ENCODE results near the gene TSG101. TPM values are rescaled to one million over a fixed set of nuclear protein-coding genes. Genes with fewer than 3 reads are reported as not detected.

TSG101 gene
- total RNA-seq, 1 donor from 2014 or later = 54.4 TPM

DNA sequence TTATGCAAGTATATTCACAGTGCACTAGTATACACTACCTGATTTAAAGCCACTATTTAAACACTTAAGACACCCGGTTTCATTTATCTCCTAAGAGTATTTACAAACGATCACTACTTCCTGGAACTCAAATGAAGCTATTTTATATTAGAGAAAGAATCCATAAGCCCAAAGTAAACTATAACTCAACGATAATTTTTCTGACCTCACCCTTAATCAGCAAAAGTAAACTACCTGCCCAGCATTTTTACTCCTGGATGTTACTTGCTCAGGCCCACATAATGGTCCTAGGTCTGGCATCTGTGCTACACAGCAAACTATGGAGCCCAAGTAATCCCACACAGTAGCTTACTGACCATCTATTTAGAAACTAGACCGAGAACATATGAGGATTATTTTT lies 33.4 kb downstream of the TSG101 start:
- Mint-ChIP-seq H3K4me1 (ENCODE audit: unreplicated experiment) (peaks cover 16% of the 10 kb centered on the region), H3K27ac (peak overlapping the region; percentile 14), H3K9me3 (no peaks in the 10 kb centered on the region), H3K27me3 (no peaks in the 10 kb centered on the region), H3K4me3 (no peak overlapping the region), H3K36me3 (peaks cover 18% of the 10 kb centered on the region)
- TF ChIP-seq, protein P1, sequence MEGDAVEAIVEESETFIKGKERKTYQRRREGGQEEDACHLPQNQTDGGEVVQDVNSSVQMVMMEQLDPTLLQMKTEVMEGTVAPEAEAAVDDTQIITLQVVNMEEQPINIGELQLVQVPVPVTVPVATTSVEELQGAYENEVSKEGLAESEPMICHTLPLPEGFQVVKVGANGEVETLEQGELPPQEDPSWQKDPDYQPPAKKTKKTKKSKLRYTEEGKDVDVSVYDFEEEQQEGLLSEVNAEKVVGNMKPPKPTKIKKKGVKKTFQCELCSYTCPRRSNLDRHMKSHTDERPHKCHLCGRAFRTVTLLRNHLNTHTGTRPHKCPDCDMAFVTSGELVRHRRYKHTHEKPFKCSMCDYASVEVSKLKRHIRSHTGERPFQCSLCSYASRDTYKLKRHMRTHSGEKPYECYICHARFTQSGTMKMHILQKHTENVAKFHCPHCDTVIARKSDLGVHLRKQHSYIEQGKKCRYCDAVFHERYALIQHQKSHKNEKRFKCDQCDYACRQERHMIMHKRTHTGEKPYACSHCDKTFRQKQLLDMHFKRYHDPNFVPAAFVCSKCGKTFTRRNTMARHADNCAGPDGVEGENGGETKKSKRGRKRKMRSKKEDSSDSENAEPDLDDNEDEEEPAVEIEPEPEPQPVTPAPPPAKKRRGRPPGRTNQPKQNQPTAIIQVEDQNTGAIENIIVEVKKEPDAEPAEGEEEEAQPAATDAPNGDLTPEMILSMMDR (conservative IDR thresholded peaks at IDR 0.05) = no peak
- no peak for DNase-seq (ENCODE audit: extremely low spot score, unreplicated experiment)

DNA sequence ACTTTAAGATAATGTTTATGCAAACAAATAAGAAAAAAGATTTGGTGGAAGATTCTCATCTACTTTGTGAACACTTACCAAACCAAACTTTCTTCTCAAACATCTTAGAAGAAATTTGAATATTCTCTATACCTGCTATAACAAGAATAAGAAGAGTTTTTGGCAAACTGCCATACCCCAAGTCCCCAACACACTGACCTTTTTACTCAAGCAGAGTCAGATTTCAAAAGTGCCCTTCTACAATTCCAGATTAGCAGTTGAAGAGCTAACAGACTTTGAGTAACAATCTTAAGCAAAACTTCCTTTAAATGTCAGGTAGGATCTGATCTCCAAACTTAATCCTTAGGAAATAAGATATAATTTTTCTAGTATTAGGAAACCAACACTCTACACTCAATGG lies 33.9 kb downstream of the TSG101 start:
- no peak for DNase-seq (ENCODE audit: extremely low spot score, unreplicated experiment)

DNA sequence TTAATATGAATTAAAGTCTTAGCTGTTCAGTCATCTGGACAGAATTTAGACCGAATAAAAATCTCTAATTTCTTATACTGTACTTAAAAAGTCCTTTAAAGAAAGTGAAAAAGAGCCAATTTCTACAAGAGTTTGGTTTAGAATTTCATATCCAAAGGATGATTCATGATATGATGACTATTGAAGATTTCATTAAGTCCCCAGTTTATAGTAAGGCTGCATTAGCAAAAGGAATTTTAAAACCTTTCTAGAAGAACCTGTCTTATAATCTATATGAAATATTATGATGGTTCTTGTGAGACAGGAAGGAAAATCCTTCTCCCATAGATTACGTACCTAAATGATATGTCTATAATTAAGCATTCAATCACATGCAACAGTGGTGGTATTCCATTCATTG lies 34.8 kb downstream of the TSG101 start:
- Mint-ChIP-seq H3K27me3 (no peaks in the 10 kb centered on the region), H3K4me3 (no peak overlapping the region), H3K27ac (no peak overlapping the region), H3K9me3 (no peaks in the 10 kb centered on the region), H3K4me1 (ENCODE audit: unreplicated experiment) (peaks cover 16% of the 10 kb centered on the region), H3K36me3 (peaks cover 19% of the 10 kb centered on the region)
- DNase-seq (ENCODE audit: extremely low spot score, unreplicated experiment) = no peak
- TF ChIP-seq, protein P1 (conservative IDR thresholded peaks at IDR 0.05) = no peak

More for the DNA sequence above, 33.9 kb downstream of the TSG101 start:
- H3K4me3 Mint-ChIP-seq = no peak overlapping the region
- no peaks in the 10 kb centered on the region for H3K27me3 Mint-ChIP-seq
- TF ChIP-seq, protein P1 (conservative IDR thresholded peaks at IDR 0.05) = no peak
- H3K27ac Mint-ChIP-seq = peak overlapping the region; percentile 14
- peaks cover 19% of the 10 kb centered on the region for H3K36me3 Mint-ChIP-seq
- peaks cover 16% of the 10 kb centered on the region for H3K4me1 Mint-ChIP-seq (ENCODE audit: unreplicated experiment)
- no peaks in the 10 kb centered on the region for H3K9me3 Mint-ChIP-seq

DNA sequence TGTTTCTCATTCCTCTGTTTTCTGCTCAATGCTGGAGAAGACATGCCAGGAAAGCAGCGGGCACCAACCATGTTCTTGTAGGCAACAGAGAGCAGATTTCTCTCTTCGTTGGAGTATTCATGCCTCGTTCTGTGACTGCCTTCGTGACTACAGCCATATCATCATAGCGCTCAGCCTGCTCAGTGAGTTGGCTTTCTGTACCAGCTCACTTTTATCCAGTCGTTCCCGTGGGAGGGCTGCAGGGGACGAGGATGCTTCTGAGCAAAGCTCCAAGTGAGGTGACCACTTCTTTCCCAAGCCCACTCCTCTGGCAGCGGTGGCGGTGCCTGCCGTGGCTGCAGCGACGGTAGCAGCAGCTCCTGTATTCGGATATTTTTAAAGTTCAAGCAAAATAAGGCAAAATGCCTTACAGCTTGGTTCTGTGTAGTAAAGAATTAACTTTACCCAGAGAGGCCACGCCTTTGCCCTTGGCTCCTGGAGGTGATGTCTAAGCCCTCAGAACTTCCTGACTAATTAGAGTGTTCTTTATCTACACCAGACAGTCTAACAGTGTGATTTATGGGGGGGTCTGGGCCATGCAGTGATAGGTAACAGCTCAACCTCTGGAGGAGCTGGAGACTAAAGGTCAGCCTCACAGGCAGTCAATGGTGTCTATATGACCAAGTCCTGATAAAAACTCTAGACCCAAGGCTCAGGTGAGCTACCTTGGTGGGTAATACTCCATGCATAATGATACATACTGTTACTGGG lies 35.8 kb downstream of the TSG101 start:
- Mint-ChIP-seq H3K4me3 (no peak overlapping the region), H3K4me1 (ENCODE audit: unreplicated experiment) (peaks cover 16% of the 10 kb centered on the region), H3K36me3 (peaks cover 19% of the 10 kb centered on the region), H3K9me3 (no peaks in the 10 kb centered on the region), H3K27me3 (no peaks in the 10 kb centered on the region), H3K27ac (peak overlapping the region; percentile 91)
- no peak for DNase-seq (ENCODE audit: extremely low spot score, unreplicated experiment)
- TF ChIP-seq, protein P1 (conservative IDR thresholded peaks at IDR 0.05) = no peak

DNA sequence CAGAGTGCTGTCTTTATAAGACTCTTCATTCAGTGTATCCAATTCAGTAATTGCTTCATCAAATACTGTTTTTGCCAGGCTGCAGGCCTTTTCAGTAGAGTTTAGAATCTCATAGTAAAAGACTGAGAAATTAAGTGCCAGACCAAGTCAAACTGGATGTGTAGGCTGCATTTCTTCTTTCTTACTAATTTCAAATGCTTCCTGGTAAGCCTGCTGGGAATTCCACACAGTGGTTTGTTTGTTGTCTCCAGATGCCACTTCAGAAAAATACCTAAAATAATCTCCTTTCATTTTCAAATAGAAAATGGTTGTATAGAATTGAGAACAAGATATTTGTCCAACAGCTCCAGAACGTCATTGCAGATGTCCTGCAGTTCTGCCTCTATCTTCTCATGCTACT lies 36.4 kb downstream of the TSG101 start:
- Mint-ChIP-seq H3K9me3 (no peaks in the 10 kb centered on the region), H3K4me1 (ENCODE audit: unreplicated experiment) (peaks cover 16% of the 10 kb centered on the region), H3K27ac (peak overlapping the region; percentile 91), H3K4me3 (peak overlapping the region; percentile 71), H3K36me3 (peaks cover 16% of the 10 kb centered on the region), H3K27me3 (no peaks in the 10 kb centered on the region)
- DNase-seq (ENCODE audit: extremely low spot score, unreplicated experiment) = no peak
- TF ChIP-seq, protein P1 (conservative IDR thresholded peaks at IDR 0.05) = no peak

Data from type B pancreatic cell (in vitro differentiated cells).